HEK293T (cell line): Measurements from ENCODE around the gene GSTA1.
"Not testable (repeated sequence)": the region's sequence is repeated elsewhere in the genome, so short reads cannot be mapped to it uniquely, and the experiment has no call there.

Experiments
- CTCF ChIA-PET: fragments of 350-600 bp; formaldehyde crosslinking; extraction: SDS; loops from one replicate; lab custom pipeline; 2021; ENCODE audit warnings: antibody characterized with exemption, inconsistent platforms; lab: Yijun Ruan, JAX
- POLR2A ChIA-PET: fragments of 350-600 bp; formaldehyde crosslinking; extraction: SDS; loops from one replicate; lab custom pipeline; 2020; ENCODE audit warnings: antibody characterized with exemption, inconsistent platforms; lab: Yijun Ruan, JAX
- DNase-seq: peaks from one replicate; pipeline ENCODE4 v3.0.0; 2012; ENCODE audit warnings: mixed read lengths; ENCODE audit errors: extremely low spot score
- ARNT ChIP-seq: fragments of 450-650 bp; IDR thresholded peaks from 2 replicates; pipeline ENCODE4 v1.6.1; 2017; ENCODE audit warnings: mild to moderate bottlenecking
- BHLHE40 ChIP-seq: fragments of 450-650 bp; IDR thresholded peaks from 2 replicates; pipeline ENCODE4 v1.6.1; 2016; ENCODE audit warnings: mild to moderate bottlenecking, moderate library complexity, borderline replicate concordance
- CTBP1 ChIP-seq: fragments of 450-650 bp; IDR thresholded peaks from 2 replicates; pipeline ENCODE4 v1.6.1; 2016; ENCODE audit warnings: borderline replicate concordance
- ELF4 ChIP-seq: fragments of 450-650 bp; IDR thresholded peaks from 2 replicates; pipeline ENCODE4 v1.6.1; 2017; ENCODE audit warnings: antibody characterized with exemption
- FOXA1 ChIP-seq: fragments of 450-650 bp; IDR thresholded peaks from 2 replicates; pipeline ENCODE4 v1.6.1; 2016; ENCODE audit warnings: mild to moderate bottlenecking
- FOXK2 ChIP-seq: fragments of 450-650 bp; IDR thresholded peaks from 2 replicates; pipeline ENCODE4 v1.6.1; 2016; ENCODE audit warnings: mild to moderate bottlenecking
- FOXM1 ChIP-seq: fragments of 450-650 bp; IDR thresholded peaks from 2 replicates; pipeline ENCODE4 v1.6.1; 2017; ENCODE audit warnings: mild to moderate bottlenecking, borderline replicate concordance
- HDGF ChIP-seq: fragments of 450-650 bp; IDR thresholded peaks from 2 replicates; pipeline ENCODE4 v1.6.1; 2017; ENCODE audit warnings: antibody characterized with exemption, borderline replicate concordance
- L3MBTL2 ChIP-seq: fragments of 450-650 bp; conservative IDR thresholded peaks from 2 replicates; pipeline ENCODE4 v1.6.1; 2016; ENCODE audit warnings: mild to moderate bottlenecking
- LEF1 ChIP-seq: fragments of 450-650 bp; IDR thresholded peaks from 2 replicates; pipeline ENCODE4 v1.6.1; 2017; ENCODE audit warnings: mild to moderate bottlenecking, borderline replicate concordance
- NFRKB ChIP-seq: fragments of 450-650 bp; IDR thresholded peaks from 2 replicates; pipeline ENCODE4 v1.6.1; 2016; ENCODE audit warnings: mild to moderate bottlenecking, moderate library complexity
- PKNOX1 ChIP-seq: fragments of 450-650 bp; IDR thresholded peaks from 2 replicates; pipeline ENCODE4 v1.6.1; 2016
- SP1 ChIP-seq: fragments of 450-650 bp; IDR thresholded peaks from 2 replicates; pipeline ENCODE4 v1.6.1; 2017
- SUZ12 ChIP-seq: fragments of 450-650 bp; IDR thresholded peaks from 2 replicates; pipeline ENCODE4 v1.6.1; 2016; ENCODE audit warnings: mild to moderate bottlenecking
- TARDBP ChIP-seq: fragments of 450-650 bp; IDR thresholded peaks from 2 replicates; pipeline ENCODE4 v1.6.1; 2016
- ZNF384 ChIP-seq: fragments of 450-650 bp; IDR thresholded peaks from 2 replicates; pipeline ENCODE4 v1.6.1; 2016

The GSTA1 gene

GRCh38 chr6:52820198-52820597, 16.6 kb upstream of the GSTA1 start:
- TF ChIP-seq L3MBTL2 (no peak), NFRKB (no peak), SP1 (no peak), FOXK2 (no peak), SUZ12 (no peak)
- ChIA-PET CTCF (interaction anchor here (0.6 kb wide), 1 partner anchor 243 kb away, joined by 3 read pairs; no protein-coding TSS in a partner anchor), POLR2A (no interaction called here)
- no peak for DNase-seq

- ChIA-PET CTCF (interaction anchor here (0.6 kb wide), 1 partner anchor 126 kb away, joined by 3 read pairs; no protein-coding TSS in a partner anchor), POLR2A (no interaction called here)
- no peak for TF ChIP-seq ARNT
- TF ChIP-seq FOXA1: no peak
- TF ChIP-seq ZNF384: no peak
- no peak for TF ChIP-seq SP1
- TF ChIP-seq NFRKB: no peak
- no peak for TF ChIP-seq HDGF
- no peak for TF ChIP-seq BHLHE40
- TF ChIP-seq PKNOX1: no peak
- no peak for TF ChIP-seq FOXK2
- no peak for TF ChIP-seq FOXM1
- TF ChIP-seq CTBP1: no peak
- no peak for TF ChIP-seq TARDBP
- TF ChIP-seq ELF4: no peak
- TF ChIP-seq L3MBTL2: no peak
- no peak for TF ChIP-seq LEF1
- DNase-seq: peak; percentile 71
Measured at GRCh38 chr6:52815167-52816092, 11.8 kb upstream of the GSTA1 start.

- POLR2A ChIA-PET, CTCF ChIA-PET, DNase-seq: not testable (repeated sequence)
Measured at GRCh38 chr6:52814545-52814944, 10.9 kb upstream of the GSTA1 start.

GRCh38 chr6:52809777-52810176, 6.2 kb upstream of the GSTA1 start:
- CTCF ChIA-PET, POLR2A ChIA-PET, DNase-seq: not testable (repeated sequence)

- DNase-seq: no peak
- TF ChIP-seq SUZ12 (no peak), ARNT (no peak), FOXM1 (no peak), ELF4 (no peak), FOXA1 (no peak), CTBP1 (no peak), FOXK2 (no peak), NFRKB (no peak), BHLHE40 (no peak)
- CTCF ChIA-PET: no interaction called here
- POLR2A ChIA-PET: no interaction called here
Measured at GRCh38 chr6:52808660-52809059, 5.0 kb upstream of the GSTA1 start.

- ChIA-PET POLR2A (no interaction called here), CTCF (no interaction called here)
- DNase-seq: no peak
- TF ChIP-seq BHLHE40: no peak
- no peak for TF ChIP-seq LEF1
- no peak for TF ChIP-seq ARNT
- TF ChIP-seq SP1: no peak
- no peak for TF ChIP-seq FOXA1
- no peak for TF ChIP-seq L3MBTL2
- TF ChIP-seq HDGF: no peak
- no peak for TF ChIP-seq TARDBP
- TF ChIP-seq ELF4: no peak
- TF ChIP-seq ZNF384: no peak
Measured at GRCh38 chr6:52802806-52803205, 810 bp downstream of the GSTA1 start.

- no peak for TF ChIP-seq ARNT
- no peak for TF ChIP-seq TARDBP
- TF ChIP-seq BHLHE40: no peak
- TF ChIP-seq SP1: no peak
- no peak for TF ChIP-seq PKNOX1
- TF ChIP-seq SUZ12: no peak
- no peak for TF ChIP-seq NFRKB
- TF ChIP-seq ZNF384: no peak
- TF ChIP-seq ELF4: no peak
- TF ChIP-seq FOXA1: no peak
- TF ChIP-seq L3MBTL2: no peak
- TF ChIP-seq LEF1: no peak
- no peak for TF ChIP-seq HDGF
- TF ChIP-seq CTBP1: no peak
- TF ChIP-seq FOXM1: no peak
- no peak for TF ChIP-seq FOXK2
- POLR2A ChIA-PET: no interaction called here
- DNase-seq: no peak
- CTCF ChIA-PET: interaction anchor here (0.6 kb wide), 1 partner anchor 11 kb away, joined by 4 read pairs; no protein-coding TSS in a partner anchor
Measured at GRCh38 chr6:52801188-52801841, 2.3 kb downstream of the GSTA1 start.

GRCh38 chr6:52799272-52799671, 4.3 kb downstream of the GSTA1 start:
- DNase-seq, CTCF ChIA-PET, POLR2A ChIA-PET: not testable (repeated sequence)

GRCh38 chr6:52794366-52794765, 9.2 kb downstream of the GSTA1 start:
- POLR2A ChIA-PET, DNase-seq, CTCF ChIA-PET: not testable (repeated sequence)
